ENCODE data around the gene ADGRG1. TPM values are rescaled to one million over a fixed set of nuclear protein-coding genes. Genes with fewer than 3 reads are reported as not detected.

ADGRG1 gene
- total RNA-seq, 2 donors from 2014 or later: 0.64 TPM

- H3K36me3 Mint-ChIP-seq (ENCODE audit: low read depth): no peaks in the 10 kb centered on the region
- H3K9me3 Mint-ChIP-seq: peaks cover 11% of the 10 kb centered on the region
- peak; percentile 96 for DNase-seq
- H3K27ac Mint-ChIP-seq: no peak overlapping the region
- Histone ChIP-seq H3K27ac (ENCODE audit: low read depth, low read length) (no peak overlapping the region), H3K27me3 (ENCODE audit: control insufficient read depth, insufficient read depth, low read length, poor library complexity, severe bottlenecking) (no peaks in the 10 kb centered on the region), H3K9me3 (ENCODE audit: control insufficient read depth, low read length) (no peaks in the 10 kb centered on the region), H3K36me3 (ENCODE audit: control insufficient read depth, insufficient read depth, low read length) (no peaks in the 10 kb centered on the region), H3K9ac (ENCODE audit: extremely low read depth, low read length, poor library complexity, severe bottlenecking) (no peak overlapping the region), H3K4me3 (ENCODE audit: low read length) (no peak overlapping the region), H3K4me1 (ENCODE audit: control insufficient read depth, insufficient read depth, low read length) (no peaks in the 10 kb centered on the region)
- H3K27me3 Mint-ChIP-seq (ENCODE audit: insufficient read depth): peaks cover 20% of the 10 kb centered on the region
- H3K4me1 Mint-ChIP-seq: no peaks in the 10 kb centered on the region
- H3K4me3 Mint-ChIP-seq: no peak overlapping the region
- 29 to 38% methylated on average over 6 to 9 of the region's 9 CpGs for WGBS, 2 experiments (ENCODE audit: insufficient coverage in 1 of 2, insufficient read length in 1 of 2)
- TF ChIP-seq, protein P1, sequence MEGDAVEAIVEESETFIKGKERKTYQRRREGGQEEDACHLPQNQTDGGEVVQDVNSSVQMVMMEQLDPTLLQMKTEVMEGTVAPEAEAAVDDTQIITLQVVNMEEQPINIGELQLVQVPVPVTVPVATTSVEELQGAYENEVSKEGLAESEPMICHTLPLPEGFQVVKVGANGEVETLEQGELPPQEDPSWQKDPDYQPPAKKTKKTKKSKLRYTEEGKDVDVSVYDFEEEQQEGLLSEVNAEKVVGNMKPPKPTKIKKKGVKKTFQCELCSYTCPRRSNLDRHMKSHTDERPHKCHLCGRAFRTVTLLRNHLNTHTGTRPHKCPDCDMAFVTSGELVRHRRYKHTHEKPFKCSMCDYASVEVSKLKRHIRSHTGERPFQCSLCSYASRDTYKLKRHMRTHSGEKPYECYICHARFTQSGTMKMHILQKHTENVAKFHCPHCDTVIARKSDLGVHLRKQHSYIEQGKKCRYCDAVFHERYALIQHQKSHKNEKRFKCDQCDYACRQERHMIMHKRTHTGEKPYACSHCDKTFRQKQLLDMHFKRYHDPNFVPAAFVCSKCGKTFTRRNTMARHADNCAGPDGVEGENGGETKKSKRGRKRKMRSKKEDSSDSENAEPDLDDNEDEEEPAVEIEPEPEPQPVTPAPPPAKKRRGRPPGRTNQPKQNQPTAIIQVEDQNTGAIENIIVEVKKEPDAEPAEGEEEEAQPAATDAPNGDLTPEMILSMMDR (conservative IDR thresholded peaks at IDR 0.05): peak; percentile 96
These were observed 37.2 kb upstream of the ADGRG1 start for GRCh38 chr16:57591086-57591869.

GRCh38 chr16:57591870-57592485 lies 36.5 kb upstream of the ADGRG1 start:
- H3K9ac ChIP-seq (ENCODE audit: extremely low read depth, low read length, poor library complexity, severe bottlenecking): no peak overlapping the region
- no peak overlapping the region for H3K4me3 Mint-ChIP-seq
- H3K27me3 Mint-ChIP-seq (ENCODE audit: insufficient read depth): peaks cover 22% of the 10 kb centered on the region
- H3K4me1 ChIP-seq (ENCODE audit: control insufficient read depth, insufficient read depth, low read length): no peaks in the 10 kb centered on the region
- H3K4me1 Mint-ChIP-seq: no peaks in the 10 kb centered on the region
- H3K4me3 ChIP-seq (ENCODE audit: low read length): no peak overlapping the region
- H3K36me3 Mint-ChIP-seq (ENCODE audit: low read depth): no peaks in the 10 kb centered on the region
- DNase-seq: no peak
- TF ChIP-seq, protein P1 (conservative IDR thresholded peaks at IDR 0.05): no peak
- H3K36me3 ChIP-seq (ENCODE audit: control insufficient read depth, insufficient read depth, low read length): no peaks in the 10 kb centered on the region
- H3K27me3 ChIP-seq (ENCODE audit: control insufficient read depth, insufficient read depth, low read length, poor library complexity, severe bottlenecking): no peaks in the 10 kb centered on the region
- WGBS, 2 experiments (ENCODE audit: insufficient coverage in 1 of 2, insufficient read length in 1 of 2): 83 to 86% methylated on average over 4 to 6 of the region's 7 CpGs
- H3K27ac Mint-ChIP-seq: no peak overlapping the region
- H3K27ac ChIP-seq (ENCODE audit: low read depth, low read length): no peak overlapping the region
- peaks cover 11% of the 10 kb centered on the region for H3K9me3 Mint-ChIP-seq
- H3K9me3 ChIP-seq (ENCODE audit: control insufficient read depth, low read length): no peaks in the 10 kb centered on the region

DNA sequence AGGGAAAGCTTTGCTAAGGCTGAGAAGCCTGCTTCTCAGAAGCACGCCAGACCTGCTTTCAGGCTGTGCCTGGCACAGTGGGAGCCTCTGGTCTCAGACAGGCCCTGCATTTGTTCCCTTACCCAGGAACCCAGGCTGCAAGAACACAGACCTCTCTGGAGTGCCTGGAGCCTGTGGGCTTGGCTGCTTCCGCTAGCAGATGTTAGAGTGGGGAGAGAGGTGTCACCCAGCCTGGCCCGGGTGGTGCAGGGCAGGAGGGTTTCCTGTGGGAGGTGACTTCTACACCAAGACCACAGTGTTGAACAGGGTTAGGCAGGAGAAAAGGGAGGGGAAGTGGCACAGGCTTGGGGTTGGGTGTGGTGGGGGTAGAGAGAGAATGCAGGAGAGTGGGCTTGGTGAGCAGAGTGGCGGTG lies 35.8 kb upstream of the ADGRG1 start:
- Histone ChIP-seq H3K36me3 (ENCODE audit: control insufficient read depth, insufficient read depth, low read length) (no peaks in the 10 kb centered on the region), H3K9ac (ENCODE audit: extremely low read depth, low read length, poor library complexity, severe bottlenecking) (no peak overlapping the region), H3K9me3 (ENCODE audit: control insufficient read depth, low read length) (no peaks in the 10 kb centered on the region), H3K4me3 (ENCODE audit: low read length) (no peak overlapping the region), H3K27ac (ENCODE audit: low read depth, low read length) (no peak overlapping the region), H3K4me1 (ENCODE audit: control insufficient read depth, insufficient read depth, low read length) (no peaks in the 10 kb centered on the region), H3K27me3 (ENCODE audit: control insufficient read depth, insufficient read depth, low read length, poor library complexity, severe bottlenecking) (no peaks in the 10 kb centered on the region)
- 67 to 71% methylated on average over 3 to 4 of the region's 4 CpGs for WGBS, 2 experiments (ENCODE audit: insufficient coverage in 1 of 2, insufficient read length in 1 of 2)
- DNase-seq: no peak
- peaks cover 23% of the 10 kb centered on the region for H3K27me3 Mint-ChIP-seq (ENCODE audit: insufficient read depth)
- H3K9me3 Mint-ChIP-seq: peaks cover 13% of the 10 kb centered on the region
- TF ChIP-seq, protein P1 (conservative IDR thresholded peaks at IDR 0.05): no peak
- no peaks in the 10 kb centered on the region for H3K36me3 Mint-ChIP-seq (ENCODE audit: low read depth)
- H3K4me1 Mint-ChIP-seq: no peaks in the 10 kb centered on the region
- H3K27ac Mint-ChIP-seq: no peak overlapping the region
- no peak overlapping the region for H3K4me3 Mint-ChIP-seq

Data from endodermal cell (in vitro differentiated cells).